ENCODE results near the gene SUPT20HL2. TPM values are rescaled to one million over a fixed set of nuclear protein-coding genes. Genes with fewer than 3 reads are reported as not detected.
"Not testable (repeated sequence)": the region's sequence is repeated elsewhere in the genome, so short reads cannot be mapped to it uniquely, and the experiment has no call there.

SUPT20HL2 gene
- total RNA-seq, 4 donors from 2014 or later = not detected

GRCh38 chrX:24316111-24316510 lies 2.2 kb upstream of the SUPT20HL2 start:
- no peak for DNase-seq (ENCODE audit: low spot score in 2 of 2)
- TF ChIP-seq POLR2A (IDR thresholded peaks at IDR 0.05) = no peak
- no peak for TF ChIP-seq CTCF (IDR thresholded peaks at IDR 0.05)
- H3K4me3 ChIP-seq (ENCODE audit: low read depth, poor library complexity, severe bottlenecking) = no peak overlapping the region
- intact Hi-C loops (cut with DNase I; ENCODE audit: low total_unique reads) = no loop called here
- 70 to 89% methylated on average over 1 of the region's 1 CpG for WGBS, 2 donors

- H3K4me3 ChIP-seq (ENCODE audit: low read depth, poor library complexity, severe bottlenecking); DNase-seq (ENCODE audit: low spot score in 2 of 2); intact Hi-C loops (cut with DNase I; ENCODE audit: low total_unique reads): not testable (repeated sequence)
- 69 to 80% methylated on average over 2 to 6 of the region's 6 CpGs for WGBS, 2 donors
Measured at GRCh38 chrX:24312249-24312607, 1.6 kb downstream of the SUPT20HL2 start.

GRCh38 chrX:24311507-24312248 lies 2.2 kb downstream of the SUPT20HL2 start:
- DNase-seq (ENCODE audit: low spot score in 2 of 2); intact Hi-C loops (cut with DNase I; ENCODE audit: low total_unique reads); H3K4me3 ChIP-seq (ENCODE audit: low read depth, poor library complexity, severe bottlenecking): not testable (repeated sequence)
- 71 to 95% methylated on average over 10 to 18 of the region's 22 CpGs for WGBS, 2 donors

- intact Hi-C loops (cut with DNase I; ENCODE audit: low total_unique reads); H3K4me3 ChIP-seq (ENCODE audit: low read depth, poor library complexity, severe bottlenecking); DNase-seq (ENCODE audit: low spot score in 2 of 2): not testable (repeated sequence)
- WGBS, 2 donors = 48 to 69% methylated on average over 2 of the region's 3 CpGs
Measured at GRCh38 chrX:24310916-24311315, 3.0 kb downstream of the SUPT20HL2 start.

- DNase-seq (ENCODE audit: low spot score in 2 of 2); H3K4me3 ChIP-seq (ENCODE audit: low read depth, poor library complexity, severe bottlenecking); intact Hi-C loops (cut with DNase I; ENCODE audit: low total_unique reads): not testable (repeated sequence)
- 88 to 92% methylated on average over 4 to 6 of the region's 6 CpGs for WGBS, 2 donors
Measured at GRCh38 chrX:24309580-24310374, 4.1 kb downstream of the SUPT20HL2 start.

GRCh38 chrX:24308803-24309202 lies 5.1 kb downstream of the SUPT20HL2 start:
- WGBS, 2 donors = 65 to 71% methylated on average over 4 of the region's 4 CpGs
- DNase-seq (ENCODE audit: low spot score in 2 of 2); intact Hi-C loops (cut with DNase I; ENCODE audit: low total_unique reads); H3K4me3 ChIP-seq (ENCODE audit: low read depth, poor library complexity, severe bottlenecking): not testable (repeated sequence)

- no peak overlapping the region for H3K4me3 ChIP-seq (ENCODE audit: low read depth, poor library complexity, severe bottlenecking)
- TF ChIP-seq POLR2A (IDR thresholded peaks at IDR 0.05) = no peak
- no peak for TF ChIP-seq CTCF (IDR thresholded peaks at IDR 0.05)
- DNase-seq (ENCODE audit: low spot score in 2 of 2) = no peak
- WGBS, 2 donors = 54 to 66% methylated on average over 6 of the region's 6 CpGs
- intact Hi-C loops (cut with DNase I; ENCODE audit: low total_unique reads) = no loop called here
Measured at GRCh38 chrX:24306440-24306839, 7.4 kb downstream of the SUPT20HL2 start.

GRCh38 chrX:24305905-24306304 lies 8.0 kb downstream of the SUPT20HL2 start:
- WGBS, 2 donors = 65 to 73% methylated on average over 7 of the region's 7 CpGs
- TF ChIP-seq CTCF (IDR thresholded peaks at IDR 0.05) (no peak), POLR2A (IDR thresholded peaks at IDR 0.05) (no peak)
- no peak for DNase-seq (ENCODE audit: low spot score in 2 of 2)
- H3K4me3 ChIP-seq (ENCODE audit: low read depth, poor library complexity, severe bottlenecking) = no peak overlapping the region
- intact Hi-C loops (cut with DNase I; ENCODE audit: low total_unique reads) = no loop called here
